Mesendoderm (in vitro differentiated cells): ENCODE results near the gene NOD2.

ENCODE experiments used
- DNase-seq: peaks from one replicate; pipeline ENCODE4 v3.0.0; 2013
- H2AK5ac ChIP-seq: 2 replicates; pipeline ENCODE4 v1.6.1; 2013; ENCODE audit warnings: low read length, inconsistent platforms
- H2BK120ac ChIP-seq: 2 replicates; pipeline ENCODE4 v1.6.1; 2013; ENCODE audit warnings: low read depth, mild to moderate bottlenecking, low read length, moderate library complexity, mixed read lengths
- H2BK15ac ChIP-seq: replicated peaks from 2 replicates; pipeline ENCODE4 v1.6.1; 2013; ENCODE audit warnings: low read depth, mild to moderate bottlenecking, moderate library complexity
- H2BK5ac ChIP-seq: 2 replicates; pipeline ENCODE4 v1.6.1; 2013; ENCODE audit warnings: low read length, inconsistent platforms
- H3K18ac ChIP-seq: 2 replicates; pipeline ENCODE4 v1.6.1; 2013; ENCODE audit warnings: mild to moderate bottlenecking, low read length, mixed read lengths
- H3K23ac ChIP-seq: one replicate; pipeline ENCODE4 v1.6.1; 2013; ENCODE audit warnings: low read length
- H3K27ac ChIP-seq: 2 replicates; pipeline ENCODE4 v1.5.1; 2013; ENCODE audit warnings: low read depth, mild to moderate bottlenecking, inconsistent platforms, low read length, moderate library complexity
- H3K27me3 ChIP-seq: 2 replicates; pipeline ENCODE4 v1.6.1; 2013; ENCODE audit warnings: low read length, control low read depth, mild to moderate bottlenecking, inconsistent platforms; ENCODE audit not compliant: insufficient read depth, poor library complexity
- H3K36me3 ChIP-seq: 2 replicates; pipeline ENCODE4 v1.6.1; 2013; ENCODE audit warnings: low read length, inconsistent platforms; ENCODE audit not compliant: control insufficient read depth, insufficient read depth
- H3K4ac ChIP-seq: one replicate; pipeline ENCODE4 v1.6.1; 2013; ENCODE audit warnings: low read depth, mild to moderate bottlenecking, low read length, moderate library complexity
- H3K4me1 ChIP-seq: 2 replicates; pipeline ENCODE4 v1.6.1; 2013; ENCODE audit warnings: low read depth, low read length, inconsistent platforms; ENCODE audit not compliant: control insufficient read depth
- H3K4me2 ChIP-seq: 2 replicates; pipeline ENCODE4 v1.6.1; 2013; ENCODE audit warnings: low read length
- H3K4me3 ChIP-seq: 2 replicates; pipeline ENCODE4 v1.5.1; 2013; ENCODE audit warnings: mild to moderate bottlenecking, low read length
- H3K56ac ChIP-seq: one replicate; pipeline ENCODE4 v1.6.1; 2013; ENCODE audit warnings: low read length
- H3K79me1 ChIP-seq: 2 replicates; pipeline ENCODE4 v1.6.1; 2013; ENCODE audit warnings: low read length, inconsistent platforms
- H3K79me2 ChIP-seq: 2 replicates; pipeline ENCODE4 v1.6.1; 2013; ENCODE audit warnings: mild to moderate bottlenecking, low read length; ENCODE audit not compliant: control insufficient read depth, insufficient read depth
- H3K9ac ChIP-seq: 2 replicates; pipeline ENCODE4 v1.6.1; 2013; ENCODE audit warnings: low read length, inconsistent platforms
- H4K5ac ChIP-seq: one replicate; pipeline ENCODE4 v1.6.1; 2013; ENCODE audit warnings: low read length
- H4K8ac ChIP-seq: one replicate; pipeline ENCODE4 v1.6.1; 2013; ENCODE audit warnings: low read depth, mild to moderate bottlenecking, control low read depth, low read length, moderate library complexity
- WGBS: extraction: QIAGEN DNeasy Blood & Tissue Kit; methylation state at CpG from one replicate; pipeline ENCODE4 v1.1.7; 2013; ENCODE audit warnings: low lambda C conversion rate, missing lambda C conversion rate; ENCODE audit not compliant: insufficient coverage; ENCODE audit errors: extremely low coverage; 5-methylcytosine and 5-hydroxymethylcytosine counted together

NOD2 gene

GRCh38 chr16:50678531-50678930, 14.9 kb upstream of the NOD2 start:
- Histone ChIP-seq H2AK5ac (no peak overlapping the region), H3K27ac (no peak overlapping the region), H3K23ac (no peak overlapping the region), H3K56ac (no peak overlapping the region), H3K79me1 (no peaks in the 10 kb centered on the region), H3K36me3 (no peaks in the 10 kb centered on the region), H2BK15ac (no peak overlapping the region), H4K8ac (no peak overlapping the region), H2BK5ac (no peak overlapping the region), H3K79me2 (no peaks in the 10 kb centered on the region), H3K9ac (no peak overlapping the region), H3K4me1 (no peaks in the 10 kb centered on the region), H3K27me3 (no peaks in the 10 kb centered on the region), H3K4ac (no peak overlapping the region), H4K5ac (no peak overlapping the region), H3K18ac (no peak overlapping the region), H3K4me2 (no peak overlapping the region), H3K4me3 (no peak overlapping the region), H2BK120ac (no peak overlapping the region)
- no peak for DNase-seq
- WGBS: no CpG with 5 or more reads among the region's 3 CpGs

GRCh38 chr16:50679266-50679665, 14.1 kb upstream of the NOD2 start:
- Histone ChIP-seq H4K5ac (no peak overlapping the region), H3K9ac (no peak overlapping the region), H3K4me2 (no peak overlapping the region), H3K4ac (no peak overlapping the region), H3K79me2 (no peaks in the 10 kb centered on the region), H4K8ac (no peak overlapping the region), H3K79me1 (no peaks in the 10 kb centered on the region), H3K23ac (no peak overlapping the region), H2AK5ac (no peak overlapping the region), H3K36me3 (no peaks in the 10 kb centered on the region), H2BK15ac (no peak overlapping the region), H3K4me1 (no peaks in the 10 kb centered on the region), H2BK5ac (no peak overlapping the region), H3K18ac (no peak overlapping the region), H3K4me3 (no peak overlapping the region), H3K27me3 (no peaks in the 10 kb centered on the region), H3K27ac (no peak overlapping the region), H3K56ac (no peak overlapping the region), H2BK120ac (no peak overlapping the region)
- no CpG with 5 or more reads among the region's 14 CpGs for WGBS
- DNase-seq: no peak

GRCh38 chr16:50679676-50680555, 13.5 kb upstream of the NOD2 start:
- no CpG with 5 or more reads among the region's 6 CpGs for WGBS
- Histone ChIP-seq H2BK120ac (no peak overlapping the region), H2AK5ac (no peak overlapping the region), H3K18ac (no peak overlapping the region), H3K4ac (no peak overlapping the region), H3K4me1 (no peaks in the 10 kb centered on the region), H2BK5ac (no peak overlapping the region), H3K79me1 (no peaks in the 10 kb centered on the region), H3K23ac (no peak overlapping the region), H3K36me3 (no peaks in the 10 kb centered on the region), H3K9ac (no peak overlapping the region), H3K27ac (no peak overlapping the region), H3K79me2 (no peaks in the 10 kb centered on the region), H4K8ac (no peak overlapping the region), H2BK15ac (no peak overlapping the region), H3K56ac (no peak overlapping the region), H4K5ac (no peak overlapping the region), H3K4me2 (no peak overlapping the region), H3K4me3 (no peak overlapping the region), H3K27me3 (no peaks in the 10 kb centered on the region)
- DNase-seq: no peak

GRCh38 chr16:50680556-50680893, 12.9 kb upstream of the NOD2 start:
- no peak overlapping the region for H2BK120ac ChIP-seq
- WGBS: no CpG with 5 or more reads among the region's 3 CpGs
- H3K56ac ChIP-seq: no peak overlapping the region
- no peak for DNase-seq
- no peak overlapping the region for H3K4ac ChIP-seq
- H4K8ac ChIP-seq: no peak overlapping the region
- H3K9ac ChIP-seq: no peak overlapping the region
- no peaks in the 10 kb centered on the region for H3K36me3 ChIP-seq
- no peak overlapping the region for H2BK5ac ChIP-seq
- no peak overlapping the region for H3K4me3 ChIP-seq
- H3K79me2 ChIP-seq: no peaks in the 10 kb centered on the region
- H3K79me1 ChIP-seq: no peaks in the 10 kb centered on the region
- no peak overlapping the region for H4K5ac ChIP-seq
- no peak overlapping the region for H3K18ac ChIP-seq
- H3K27ac ChIP-seq: no peak overlapping the region
- no peaks in the 10 kb centered on the region for H3K27me3 ChIP-seq
- no peak overlapping the region for H2AK5ac ChIP-seq
- H3K23ac ChIP-seq: no peak overlapping the region
- H3K4me1 ChIP-seq: no peaks in the 10 kb centered on the region
- no peak overlapping the region for H2BK15ac ChIP-seq
- H3K4me2 ChIP-seq: no peak overlapping the region

- Histone ChIP-seq H3K27ac (no peak within 1 kb of the TSS), H3K4ac (no peak within 1 kb of the TSS), H2BK15ac (no peak within 1 kb of the TSS), H3K79me1 (no peaks in the 10 kb centered on the region), H3K79me2 (no peaks in the 10 kb centered on the region), H3K4me3 (no peak within 1 kb of the TSS), H4K8ac (no peak within 1 kb of the TSS), H4K5ac (no peak within 1 kb of the TSS), H3K18ac (no peak within 1 kb of the TSS), H3K9ac (no peak within 1 kb of the TSS), H3K56ac (no peak within 1 kb of the TSS), H2BK5ac (no peak within 1 kb of the TSS), H3K36me3 (no peaks in the 10 kb centered on the region), H3K23ac (no peak within 1 kb of the TSS), H3K4me2 (no peak within 1 kb of the TSS), H3K27me3 (no peaks in the 10 kb centered on the region), H2AK5ac (no peak within 1 kb of the TSS), H3K4me1 (no peaks in the 10 kb centered on the region), H2BK120ac (no peak within 1 kb of the TSS)
- no CpG with 5 or more reads among the region's 16 CpGs for WGBS
- no peak for DNase-seq
Observed at GRCh38 chr16:50681021-50681885, 12.2 kb upstream of the NOD2 start, which contains the start of gene SNX20. TSS of gene SNX20 (minus strand) at chr16:50681312. CDS start at chr16:50677526, 3,786 bp downstream.
